NCI-H2107 (cell line): ENCODE results near the gene RIMS1.

ENCODE experiments used
- DNase-seq: peaks from one replicate; lab custom pipeline; 2025; lab: John Stamatoyannopoulos, UW

RIMS1 gene

DNA sequence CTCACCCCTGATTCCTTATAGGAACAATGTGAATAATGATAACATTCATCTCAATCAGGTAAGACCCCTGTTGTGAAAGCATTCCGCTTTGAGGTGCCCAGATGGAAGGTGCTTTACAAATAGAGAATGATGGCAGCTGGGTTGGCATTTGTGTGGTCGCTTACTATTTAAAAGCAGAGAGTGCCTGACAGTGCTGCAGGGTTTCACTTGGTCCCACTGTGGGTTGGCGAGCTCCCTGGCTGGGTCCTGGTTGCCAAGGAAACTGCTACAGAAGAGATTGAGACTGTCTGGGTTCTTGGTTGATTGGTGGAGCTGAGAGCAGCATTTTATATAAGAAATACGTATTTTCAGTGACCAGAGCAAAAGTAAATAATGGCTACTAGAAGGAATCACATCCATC is 528.3 kb downstream of the RIMS1 start:
- DNase-seq: no peak

GRCh38 chr6:72416744-72417465 is 530.6 kb downstream of the RIMS1 start:
- DNase-seq: no peak

- no peak for DNase-seq
These were observed 531.4 kb downstream of the RIMS1 start for GRCh38 chr6:72417759-72418158.

DNA sequence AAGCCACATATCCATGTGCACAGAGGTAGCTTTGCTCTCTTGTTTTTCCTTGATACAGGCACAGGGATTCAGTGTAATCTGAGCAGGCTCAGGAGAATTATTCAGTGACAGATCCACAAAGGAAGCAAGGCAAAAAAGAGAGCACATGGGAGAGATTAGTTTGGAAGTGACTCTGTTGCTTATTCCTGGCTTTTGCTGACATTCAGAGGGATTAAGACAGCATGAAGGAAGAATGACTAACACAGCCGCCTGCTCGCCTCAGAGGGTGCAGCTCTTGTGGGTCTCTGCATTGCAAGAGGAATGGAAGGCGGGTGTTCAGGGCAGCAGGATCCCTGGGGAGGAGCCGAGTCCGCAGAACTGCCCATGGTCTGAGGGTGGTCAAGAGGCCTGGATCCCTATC is 532.1 kb downstream of the RIMS1 start:
- DNase-seq: no peak

DNA sequence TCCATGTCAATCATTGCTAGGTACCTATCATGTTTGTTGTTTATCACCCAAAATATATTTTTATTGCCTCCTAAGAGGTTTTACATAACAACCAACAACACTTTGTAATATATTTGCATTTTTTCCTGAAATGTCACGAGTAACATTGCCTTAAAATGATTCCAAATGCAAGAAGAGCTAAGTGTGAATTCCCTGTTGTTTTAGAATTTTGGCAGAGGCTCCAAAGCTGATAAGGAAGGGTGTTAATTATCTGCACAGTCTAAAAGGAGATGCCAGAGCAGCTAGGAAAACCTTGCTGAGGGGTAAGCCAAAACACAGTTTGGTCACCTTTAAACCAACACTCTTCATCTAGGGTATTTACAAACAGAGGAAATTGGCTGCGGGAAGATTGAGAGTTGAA is 533.6 kb downstream of the RIMS1 start:
- no peak for DNase-seq

GRCh38 chr6:72420409-72420808 is 534.1 kb downstream of the RIMS1 start:
- no peak for DNase-seq

GRCh38 chr6:72421387-72421786 is 535.0 kb downstream of the RIMS1 start:
- no peak for DNase-seq

GRCh38 chr6:72422171-72422570 is 535.8 kb downstream of the RIMS1 start:
- no peak for DNase-seq

- DNase-seq: no peak
These were observed 538.1 kb downstream of the RIMS1 start for GRCh38 chr6:72424476-72424875.

GRCh38 chr6:72425003-72425681 is 538.8 kb downstream of the RIMS1 start:
- DNase-seq: no peak

DNA sequence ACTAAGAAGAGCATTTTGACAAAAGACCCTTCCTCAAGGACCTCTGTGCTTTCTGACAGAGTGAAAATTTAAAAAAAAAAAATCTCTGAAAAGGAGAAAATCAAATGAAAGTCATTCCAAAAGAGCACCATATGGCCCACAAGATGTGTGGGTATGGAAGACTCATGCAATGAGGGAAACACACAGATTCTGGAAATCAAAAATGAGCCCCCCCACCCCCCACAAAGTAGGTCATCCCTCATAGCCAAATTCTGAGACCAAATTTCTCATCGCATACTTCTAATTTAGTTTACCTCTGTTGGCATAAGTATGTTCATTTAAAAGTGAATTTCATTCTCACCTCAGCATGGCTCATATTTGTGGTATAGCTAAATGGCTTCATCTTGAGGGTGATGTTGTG is 554.3 kb downstream of the RIMS1 start:
- DNase-seq: no peak

GRCh38 chr6:72446430-72446829 is 560.1 kb downstream of the RIMS1 start:
- DNase-seq: no peak
